Ovary (tissue), 9 donors: ENCODE measurements around the gene PLEKHA5. TPM values are rescaled to one million over a fixed set of nuclear protein-coding genes. Genes with fewer than 3 reads are reported as not detected.
"Not testable (repeated sequence)": the region's sequence is repeated elsewhere in the genome, so short reads cannot be mapped to it uniquely, and the experiment has no call there.

ENCODE experiments used
- DNase-seq, 5 donors: peaks; one replicate each; pipeline ENCODE4 v3.0.0-alpha.2; 2019 to 2020
- H3K27ac ChIP-seq, 2 donors: fragments of 200-600 bp; one replicate each; pipeline versions ENCODE4 v1.5.1 to v1.8.0; 2019 to 2022
- H3K27me3 ChIP-seq: fragments of 200-600 bp; one replicate; pipeline ENCODE4 v1.8.0; 2022
- H3K36me3 ChIP-seq: fragments of 200-600 bp; sonication (generic); one replicate; pipeline ENCODE4 v1.5.1; 2019
- H3K4me1 ChIP-seq: one replicate; pipeline ENCODE4 v1.8.1; 2013; ENCODE audit warnings: mild to moderate bottlenecking, moderate library complexity; ENCODE audit not compliant: insufficient read depth
- H3K4me3 ChIP-seq: fragments of 200-600 bp; sonication (generic); one replicate; pipeline ENCODE4 v1.5.1; 2017
- H3K9me3 ChIP-seq, 2 donors: fragments of 200-600 bp in 1 of 2; sonication (generic) in 1 of 2; one replicate each; pipeline versions ENCODE4 v1.5.1 to v1.8.1; 2013 to 2019; ENCODE audit warnings: mild to moderate bottlenecking in 1 of 2, moderate library complexity in 1 of 2
- EP300 ChIP-seq: sonication (generic); formaldehyde crosslinking; IDR thresholded peaks from one replicate; pipeline ENCODE4 v1.6.1; 2017; ENCODE audit warnings: antibody characterized with exemption
- POLR2A ChIP-seq: fragments of 450-650 bp; IDR thresholded peaks from one replicate; pipeline ENCODE4 v1.6.1; 2017; ENCODE audit warnings: antibody characterized with exemption, mild to moderate bottlenecking, moderate library complexity
- WGBS, 3 donors: extraction: QIAGEN DNeasy Blood & Tissue Kit in 1 of 3; methylation state at CpG; one replicate each; pipeline versions ENCODE4 v1.1.5 to v1.1.7; 2013 to 2017; 5-methylcytosine and 5-hydroxymethylcytosine counted together
- intact Hi-C, 4 donors: fragments of 100-400 bp; cut with DNase I; formaldehyde crosslinking; loops; one replicate each; pipeline versions ENCODE4 v1.11.0 to v1.15.1; 2022 to 2023
- polyA plus RNA-seq, 2 donors: library from polyadenylated mRNA; stranded (reverse); fragments of 200-250 nt in 1 of 2; fragments of 350-450 nt in 1 of 2; fragmentation: Illumina TruSeq in 1 of 2; extraction: RNeasy Lipid Tissue Mini Kit (QIAGEN cat#74804) in 1 of 2; gene quantifications; one replicate each; pipeline ENCODE4 v1.2.3, GENCODE V29; 2013 to 2014
- total RNA-seq, 7 donors: library from RNA; depleted of rRNA in 2 of 7; stranded (reverse); fragments of >200 nt in 2 of 7; fragmentation: NEBNext Ultra II Directional in 3 of 7; extraction: Animal tissue kit (Norgen Biotek cat#: 25700) in 3 of 7; gene quantifications; one replicate each; pipeline versions ENCODE4 v1.1.0 to v1.2.4, GENCODE V29; 2016 to 2023
- TF ChIP-seq, protein P1 (sequence below), 3 donors: fragments of 450-650 bp in 2 of 3; fragments of 200-600 bp in 1 of 3; IDR thresholded peaks; one replicate each; pipeline versions ENCODE4 v1.5.1 to v1.8.0; 2016 to 2022; ENCODE audit warnings: antibody characterized with exemption in 3 of 3, mild to moderate bottlenecking in 1 of 3
- donor health status: DM: no; HTN: no; CAD: no; lungs with moderate emphysema.
- donor health status: DM: no; HTN: no; CAD: no.
- donor health status: Bipolar disorder and iron deficiency.
- donor health status: DM: yes; HTN: yes; CAD: no.
- donor health status: DM: no; HTN: no; CAD: no.
- donor health status: DM: yes; HTN: yes; CAD: no.

The PLEKHA5 gene
- total and polyA plus RNA-seq, 9 donors, result 32.2 to 65.6 (median 45.7) TPM

DNA sequence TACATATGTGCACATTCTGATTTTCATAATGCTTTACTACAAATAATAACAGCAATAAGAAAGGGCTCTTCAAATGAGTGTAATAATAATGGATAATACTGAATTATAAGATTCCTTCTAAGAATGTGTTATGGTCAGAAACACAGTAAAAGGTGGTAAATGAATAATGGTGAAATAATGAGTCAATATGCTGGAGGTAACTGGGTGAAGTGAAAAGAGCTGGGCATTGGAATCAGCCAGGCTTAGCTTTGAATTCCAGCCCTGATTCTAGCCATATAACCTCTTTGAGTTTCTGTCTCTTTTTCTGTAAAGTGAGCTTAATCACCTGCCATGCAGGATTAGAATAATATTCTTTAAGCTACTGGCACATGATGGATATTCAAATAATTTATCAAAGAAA is 39.1 kb downstream of the PLEKHA5 start:
- Histone ChIP-seq H3K36me3 (no peaks in the 10 kb centered on the region), H3K27me3 (no peaks in the 10 kb centered on the region), H3K27ac (no peak overlapping the region), H3K4me1 (peaks cover 6% of the 10 kb centered on the region), H3K9me3 (no peaks in the 10 kb centered on the region), H3K4me3 (no peak overlapping the region)
- no peak for DNase-seq
- TF ChIP-seq POLR2A, result no peak
- TF ChIP-seq, protein P1, sequence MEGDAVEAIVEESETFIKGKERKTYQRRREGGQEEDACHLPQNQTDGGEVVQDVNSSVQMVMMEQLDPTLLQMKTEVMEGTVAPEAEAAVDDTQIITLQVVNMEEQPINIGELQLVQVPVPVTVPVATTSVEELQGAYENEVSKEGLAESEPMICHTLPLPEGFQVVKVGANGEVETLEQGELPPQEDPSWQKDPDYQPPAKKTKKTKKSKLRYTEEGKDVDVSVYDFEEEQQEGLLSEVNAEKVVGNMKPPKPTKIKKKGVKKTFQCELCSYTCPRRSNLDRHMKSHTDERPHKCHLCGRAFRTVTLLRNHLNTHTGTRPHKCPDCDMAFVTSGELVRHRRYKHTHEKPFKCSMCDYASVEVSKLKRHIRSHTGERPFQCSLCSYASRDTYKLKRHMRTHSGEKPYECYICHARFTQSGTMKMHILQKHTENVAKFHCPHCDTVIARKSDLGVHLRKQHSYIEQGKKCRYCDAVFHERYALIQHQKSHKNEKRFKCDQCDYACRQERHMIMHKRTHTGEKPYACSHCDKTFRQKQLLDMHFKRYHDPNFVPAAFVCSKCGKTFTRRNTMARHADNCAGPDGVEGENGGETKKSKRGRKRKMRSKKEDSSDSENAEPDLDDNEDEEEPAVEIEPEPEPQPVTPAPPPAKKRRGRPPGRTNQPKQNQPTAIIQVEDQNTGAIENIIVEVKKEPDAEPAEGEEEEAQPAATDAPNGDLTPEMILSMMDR (IDR thresholded peaks at IDR 0.05), result no peak
- no peak for TF ChIP-seq EP300
- intact Hi-C loops, result no loop called here

DNA sequence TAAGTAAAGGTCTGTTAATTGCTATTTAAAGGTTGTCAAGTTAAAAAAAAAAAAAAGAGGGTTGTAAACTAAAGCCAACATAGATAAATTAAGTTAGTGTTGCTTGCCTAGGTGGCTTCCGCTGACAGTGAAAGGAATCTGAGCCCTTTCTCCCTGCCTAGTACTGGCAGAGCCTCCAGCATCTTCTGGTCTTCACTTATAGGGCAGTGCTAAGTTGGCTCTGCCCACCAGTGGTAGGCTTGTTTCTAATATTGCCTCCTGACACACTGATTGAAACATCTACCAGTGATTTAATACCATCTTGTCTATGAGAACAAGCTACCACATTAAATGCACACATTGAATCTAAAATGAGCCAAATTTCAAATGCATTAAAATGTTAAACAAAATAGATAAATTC is 39.7 kb downstream of the PLEKHA5 start:
- no peaks in the 10 kb centered on the region for H3K9me3 ChIP-seq
- DNase-seq, result no peak
- H3K27me3 ChIP-seq, result no peaks in the 10 kb centered on the region
- TF ChIP-seq, protein P1 (IDR thresholded peaks at IDR 0.05), result no peak
- TF ChIP-seq POLR2A, result no peak
- no peak for TF ChIP-seq EP300
- H3K4me3 ChIP-seq, result no peak overlapping the region
- no peaks in the 10 kb centered on the region for H3K36me3 ChIP-seq
- intact Hi-C loops, result no loop called here
- H3K4me1 ChIP-seq, result peaks cover 6% of the 10 kb centered on the region
- H3K27ac ChIP-seq, result no peak overlapping the region
- 98 to 100% (median 100%) methylated on average over 1 of the region's 1 CpG for WGBS, 3 donors

DNA sequence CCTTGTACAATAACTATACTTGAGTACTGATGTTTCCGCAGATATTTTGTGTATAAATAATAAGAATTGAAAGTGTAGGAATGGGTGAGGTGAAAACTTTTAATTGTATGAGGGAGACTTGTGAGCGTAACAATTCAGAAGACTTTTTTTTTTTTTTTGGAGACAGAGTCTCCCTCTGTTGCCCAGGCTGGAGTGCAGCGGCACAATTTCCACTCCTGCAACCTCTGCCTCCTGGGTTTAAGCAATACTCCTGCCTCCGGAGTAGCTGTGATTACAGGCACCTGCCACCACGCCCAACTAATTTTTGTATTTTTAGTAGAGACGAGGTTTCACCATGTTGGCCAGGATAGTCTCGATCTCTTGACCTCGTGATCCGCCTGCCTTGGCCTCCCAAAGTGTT is 40.8 kb downstream of the PLEKHA5 start:
- H3K4me1 ChIP-seq, H3K4me3 ChIP-seq, H3K36me3 ChIP-seq, H3K27me3 ChIP-seq, DNase-seq, intact Hi-C loops, H3K27ac ChIP-seq, H3K9me3 ChIP-seq: not testable (repeated sequence)
- 96 to 97% (median 96%) methylated on average over 9 of the region's 9 CpGs for WGBS, 3 donors

DNA sequence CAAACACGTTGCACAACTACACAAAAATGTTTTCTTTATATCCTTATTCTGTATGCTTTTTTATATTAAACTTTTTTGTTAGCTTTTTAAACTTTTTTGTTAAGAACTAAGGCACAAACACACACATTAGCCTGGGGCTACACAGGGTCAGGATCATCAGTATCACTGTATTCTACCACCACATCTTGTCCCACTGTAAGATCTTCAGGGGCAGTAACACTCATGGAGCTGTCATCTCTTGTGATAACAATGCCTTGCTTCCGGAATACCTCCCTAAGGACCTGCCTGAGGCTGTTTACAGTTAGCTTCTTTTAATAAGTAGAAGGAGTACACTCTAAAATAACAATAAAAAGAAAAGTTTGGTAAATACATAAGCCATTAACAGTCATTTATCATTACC is 42.2 kb downstream of the PLEKHA5 start:
- no peaks in the 10 kb centered on the region for H3K36me3 ChIP-seq
- H3K4me1 ChIP-seq, result peaks cover 3% of the 10 kb centered on the region
- no peak overlapping the region for H3K4me3 ChIP-seq
- TF ChIP-seq POLR2A (no peak), EP300 (no peak)
- TF ChIP-seq, protein P1 (IDR thresholded peaks at IDR 0.05), result no peak
- no peaks in the 10 kb centered on the region for H3K9me3 ChIP-seq
- intact Hi-C loops, result no loop called here
- WGBS, 3 donors, result 23 to 52% (median 27%) methylated on average over 2 of the region's 2 CpGs
- no peak overlapping the region for H3K27ac ChIP-seq
- DNase-seq, result no peak
- H3K27me3 ChIP-seq, result no peaks in the 10 kb centered on the region

DNA sequence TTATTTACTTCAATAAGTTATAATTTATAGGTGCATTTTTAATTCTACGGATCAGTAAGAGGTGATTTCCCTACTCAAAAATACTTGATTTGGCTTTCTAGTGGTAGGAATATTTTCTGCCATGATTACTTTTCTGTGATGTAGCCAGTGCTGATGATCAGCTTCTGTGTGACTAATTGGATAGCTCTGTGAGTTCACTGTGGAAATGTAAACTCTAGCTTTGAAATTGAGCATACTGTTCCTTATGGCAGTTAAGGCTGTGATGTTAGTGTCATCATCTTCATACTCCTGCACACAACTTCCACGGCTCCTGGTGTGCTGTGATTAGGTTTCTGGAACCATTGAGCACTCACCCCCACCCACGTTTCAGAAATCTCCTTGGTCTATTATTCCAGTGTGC is 48.2 kb downstream of the PLEKHA5 start:
- no peak overlapping the region for H3K4me3 ChIP-seq
- H3K4me1 ChIP-seq, result no peaks in the 10 kb centered on the region
- DNase-seq, result no peak
- no peaks in the 10 kb centered on the region for H3K9me3 ChIP-seq
- no peaks in the 10 kb centered on the region for H3K36me3 ChIP-seq
- H3K27ac ChIP-seq, result no peak overlapping the region
- no peak for TF ChIP-seq POLR2A
- TF ChIP-seq, protein P1 (IDR thresholded peaks at IDR 0.05), result no peak
- no peak for TF ChIP-seq EP300
- no peaks in the 10 kb centered on the region for H3K27me3 ChIP-seq
- WGBS, 3 donors, result 66 to 74% (median 73%) methylated on average over 3 of the region's 3 CpGs
- intact Hi-C loops, result no loop called here
